Fibroblast of lung (primary cell): ENCODE results near the gene KRTDAP. TPM values are rescaled to one million over a fixed set of nuclear protein-coding genes. Genes with fewer than 3 reads are reported as not detected.

ENCODE experiments used
- DNase-seq, 2 donors: peaks; one replicate each; pipeline versions ENCODE4 v3.0.0 to v3.0.0-alpha.2; 2010; ENCODE audit warnings: low read depth in 2 of 2
- H2AFZ ChIP-seq: 2 replicates; pipeline ENCODE4 v1.5.1; 2012; ENCODE audit warnings: low read length, control low read depth, inconsistent platforms
- H3K27ac ChIP-seq: 2 replicates; pipeline ENCODE4 v1.5.1; 2011; ENCODE audit warnings: low read length, control low read depth; ENCODE audit not compliant: insufficient read depth
- H3K27me3 ChIP-seq: 2 replicates; pipeline ENCODE4 v1.5.1; 2011; ENCODE audit warnings: mild to moderate bottlenecking, low read length; ENCODE audit not compliant: control insufficient read depth, insufficient read depth
- H3K36me3 ChIP-seq: 2 replicates; pipeline ENCODE4 v1.5.1; 2011; ENCODE audit warnings: low read length; ENCODE audit not compliant: control insufficient read depth, insufficient read depth
- H3K4me1 ChIP-seq: 2 replicates; pipeline ENCODE4 v1.5.1; 2011; ENCODE audit warnings: low read length; ENCODE audit not compliant: control insufficient read depth, insufficient read depth; ENCODE audit errors: extremely low read depth
- H3K4me2 ChIP-seq: 2 replicates; pipeline ENCODE4 v1.5.1; 2011; ENCODE audit warnings: low read length, control low read depth; ENCODE audit not compliant: insufficient read depth; ENCODE audit errors: extremely low read depth
- H3K4me3 ChIP-seq, 4 experiments: fragments of 200-600 bp in 1 of 4; sonication (generic) in 1 of 4; replicated peaks in 1 of 4; 2 replicates each; pipeline ENCODE4 v1.5.1; 2011 to 2016; ENCODE audit warnings: low read length in 4 of 4, low read depth in 3 of 4, mild to moderate bottlenecking in 3 of 4, control low read depth in 2 of 4, inconsistent platforms in 1 of 4, mixed read lengths in 1 of 4; ENCODE audit not compliant: insufficient read depth in 1 of 4; ENCODE audit errors: control extremely low read depth in 1 of 4
- H3K79me2 ChIP-seq: 2 replicates; pipeline ENCODE4 v1.5.1; 2012; ENCODE audit warnings: mild to moderate bottlenecking, low read length, inconsistent platforms; ENCODE audit not compliant: control insufficient read depth, insufficient read depth
- H3K9ac ChIP-seq: 2 replicates; pipeline ENCODE4 v1.5.1; 2011; ENCODE audit warnings: mild to moderate bottlenecking, low read length, control low read depth; ENCODE audit not compliant: insufficient read depth
- H3K9me3 ChIP-seq: 2 replicates; pipeline ENCODE4 v1.5.1; 2012; ENCODE audit warnings: low read depth, low read length; ENCODE audit not compliant: control insufficient read depth, insufficient read depth
- H4K20me1 ChIP-seq: 2 replicates; pipeline ENCODE4 v1.5.1; 2011; ENCODE audit warnings: low read length; ENCODE audit not compliant: control insufficient read depth, insufficient read depth; ENCODE audit errors: extremely low read depth
- EZH2 ChIP-seq: IDR thresholded peaks from 2 replicates; pipeline ENCODE4 v1.5.1; 2012; ENCODE audit warnings: low read length, control low read depth, mild to moderate bottlenecking; ENCODE audit errors: missing control alignments
- polyA plus RNA-seq, 2 donors: library from polyadenylated mRNA; depleted of rRNA in 1 of 2; stranded (reverse) in 1 of 2; unstranded in 1 of 2; fragments of >200 nt; gene quantifications; 2 replicates each; pipeline ENCODE4 v1.2.1, GENCODE V29; 2011 to 2012; ENCODE audit warnings: missing spikeins in 1 of 2
- total RNA-seq: library from RNA; depleted of rRNA; stranded (reverse); fragments of >200 nt; gene quantifications from 2 replicates; pipeline ENCODE4 v1.2.1, GENCODE V29; 2014
- TF ChIP-seq, protein P1 (sequence below), 2 donors: IDR thresholded peaks in 1 of 2; conservative IDR thresholded peaks in 1 of 2; 1 replicate in 1 of 2; 2 replicates in 1 of 2; pipeline ENCODE4 v1.5.1; 2011 to 2012; ENCODE audit warnings: low read length in 2 of 2, control low read depth in 1 of 2, inconsistent platforms in 1 of 2, low read depth in 1 of 2, mild to moderate bottlenecking in 1 of 2

KRTDAP gene
- total and polyA plus RNA-seq, 2 donors (not counting 1 experiment from before 2014, with no cell fraction given): not detected

DNA sequence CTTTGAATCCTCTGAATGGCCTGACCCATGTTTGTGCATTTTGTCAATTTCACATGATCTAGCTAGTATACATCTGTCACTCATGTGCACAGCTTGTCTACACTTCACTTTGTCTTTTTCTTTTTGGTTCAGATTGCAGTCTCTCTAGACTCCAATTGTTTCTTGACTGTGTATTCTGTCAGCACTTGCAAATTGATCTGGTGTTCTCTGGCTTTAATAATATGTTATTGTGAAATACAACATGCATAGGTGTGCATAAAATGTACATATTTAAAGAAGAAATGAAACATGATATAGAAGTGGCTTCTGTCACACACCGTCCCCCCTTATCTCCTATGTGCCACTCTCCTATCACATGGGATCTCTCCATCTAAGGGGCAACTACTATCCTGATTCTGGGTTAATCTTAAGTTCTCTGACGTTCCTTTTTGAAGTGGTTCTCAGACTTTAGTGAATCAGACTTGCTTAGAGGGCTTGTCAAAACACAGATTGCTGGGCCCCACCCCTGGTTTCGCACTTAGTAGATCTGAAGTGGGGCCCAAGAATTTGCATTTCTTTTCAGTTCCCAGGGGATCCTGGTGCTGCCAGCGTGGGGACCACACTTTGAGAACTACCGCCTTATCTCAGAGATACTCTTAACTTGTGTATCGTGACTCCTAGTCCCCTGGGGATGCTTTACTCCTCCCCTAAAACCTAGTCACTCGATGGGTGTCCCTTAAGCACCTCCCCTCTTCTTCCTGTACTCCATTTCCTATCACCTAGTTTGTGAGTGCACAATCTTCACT is 5.8 kb downstream of the KRTDAP start:
- no peak overlapping the region for H2AFZ ChIP-seq
- TF ChIP-seq, protein P1, sequence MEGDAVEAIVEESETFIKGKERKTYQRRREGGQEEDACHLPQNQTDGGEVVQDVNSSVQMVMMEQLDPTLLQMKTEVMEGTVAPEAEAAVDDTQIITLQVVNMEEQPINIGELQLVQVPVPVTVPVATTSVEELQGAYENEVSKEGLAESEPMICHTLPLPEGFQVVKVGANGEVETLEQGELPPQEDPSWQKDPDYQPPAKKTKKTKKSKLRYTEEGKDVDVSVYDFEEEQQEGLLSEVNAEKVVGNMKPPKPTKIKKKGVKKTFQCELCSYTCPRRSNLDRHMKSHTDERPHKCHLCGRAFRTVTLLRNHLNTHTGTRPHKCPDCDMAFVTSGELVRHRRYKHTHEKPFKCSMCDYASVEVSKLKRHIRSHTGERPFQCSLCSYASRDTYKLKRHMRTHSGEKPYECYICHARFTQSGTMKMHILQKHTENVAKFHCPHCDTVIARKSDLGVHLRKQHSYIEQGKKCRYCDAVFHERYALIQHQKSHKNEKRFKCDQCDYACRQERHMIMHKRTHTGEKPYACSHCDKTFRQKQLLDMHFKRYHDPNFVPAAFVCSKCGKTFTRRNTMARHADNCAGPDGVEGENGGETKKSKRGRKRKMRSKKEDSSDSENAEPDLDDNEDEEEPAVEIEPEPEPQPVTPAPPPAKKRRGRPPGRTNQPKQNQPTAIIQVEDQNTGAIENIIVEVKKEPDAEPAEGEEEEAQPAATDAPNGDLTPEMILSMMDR (conservative IDR thresholded peaks at IDR 0.05 in 1 of 2, IDR thresholded peaks at IDR 0.05 in 1 of 2; ENCODE audit: low read depth in 1 of 2, low read length in 2 of 2): no peak
- TF ChIP-seq EZH2: no peak
- peaks cover 17% of the 10 kb centered on the region for H3K27me3 ChIP-seq

DNA sequence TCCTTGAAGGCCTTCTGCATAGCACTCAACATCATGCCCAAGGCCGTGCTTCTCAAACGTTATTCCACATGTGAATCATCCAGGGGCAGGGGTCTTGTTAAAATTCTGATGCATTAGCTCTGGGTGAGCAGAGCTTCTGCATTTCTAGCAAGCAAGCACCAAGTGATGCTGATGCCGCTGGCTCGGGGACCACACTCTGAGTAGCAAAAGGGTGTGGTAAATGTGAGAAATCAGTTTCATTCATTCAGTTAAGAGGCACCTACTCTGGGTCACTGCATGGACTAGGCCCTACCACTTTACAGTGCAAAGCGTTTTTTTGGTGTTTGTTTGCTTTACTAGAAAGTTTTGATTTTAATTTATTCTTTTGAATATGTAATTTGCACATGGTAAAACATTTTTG is 7.2 kb downstream of the KRTDAP start:
- no peaks in the 10 kb centered on the region for H3K4me1 ChIP-seq
- H3K27me3 ChIP-seq: peaks cover 17% of the 10 kb centered on the region
- no peaks in the 10 kb centered on the region for H4K20me1 ChIP-seq
- no peaks in the 10 kb centered on the region for H3K36me3 ChIP-seq
- TF ChIP-seq EZH2: no peak
- TF ChIP-seq, protein P1 (conservative IDR thresholded peaks at IDR 0.05 in 1 of 2, IDR thresholded peaks at IDR 0.05 in 1 of 2; ENCODE audit: low read depth in 1 of 2, low read length in 2 of 2): no peak
- DNase-seq: no peak
- H3K4me2 ChIP-seq: no peak overlapping the region
- H3K27ac ChIP-seq: no peak overlapping the region
- no peaks in the 10 kb centered on the region for H3K79me2 ChIP-seq
- no peak overlapping the region for H3K4me3 ChIP-seq
- no peak overlapping the region for H3K9ac ChIP-seq
- H2AFZ ChIP-seq: no peak overlapping the region
- H3K9me3 ChIP-seq: no peaks in the 10 kb centered on the region

More for the DNA sequence above, 5.8 kb downstream of the KRTDAP start:
- no peaks in the 10 kb centered on the region for H3K79me2 ChIP-seq
- no peaks in the 10 kb centered on the region for H4K20me1 ChIP-seq
- H3K27ac ChIP-seq: no peak overlapping the region
- H3K36me3 ChIP-seq: no peaks in the 10 kb centered on the region
- H3K9ac ChIP-seq: no peak overlapping the region
- DNase-seq: no peak
- H3K9me3 ChIP-seq: no peaks in the 10 kb centered on the region
- no peak overlapping the region for H3K4me2 ChIP-seq
- no peak overlapping the region for H3K4me3 ChIP-seq
- H3K4me1 ChIP-seq: no peaks in the 10 kb centered on the region

DNA sequence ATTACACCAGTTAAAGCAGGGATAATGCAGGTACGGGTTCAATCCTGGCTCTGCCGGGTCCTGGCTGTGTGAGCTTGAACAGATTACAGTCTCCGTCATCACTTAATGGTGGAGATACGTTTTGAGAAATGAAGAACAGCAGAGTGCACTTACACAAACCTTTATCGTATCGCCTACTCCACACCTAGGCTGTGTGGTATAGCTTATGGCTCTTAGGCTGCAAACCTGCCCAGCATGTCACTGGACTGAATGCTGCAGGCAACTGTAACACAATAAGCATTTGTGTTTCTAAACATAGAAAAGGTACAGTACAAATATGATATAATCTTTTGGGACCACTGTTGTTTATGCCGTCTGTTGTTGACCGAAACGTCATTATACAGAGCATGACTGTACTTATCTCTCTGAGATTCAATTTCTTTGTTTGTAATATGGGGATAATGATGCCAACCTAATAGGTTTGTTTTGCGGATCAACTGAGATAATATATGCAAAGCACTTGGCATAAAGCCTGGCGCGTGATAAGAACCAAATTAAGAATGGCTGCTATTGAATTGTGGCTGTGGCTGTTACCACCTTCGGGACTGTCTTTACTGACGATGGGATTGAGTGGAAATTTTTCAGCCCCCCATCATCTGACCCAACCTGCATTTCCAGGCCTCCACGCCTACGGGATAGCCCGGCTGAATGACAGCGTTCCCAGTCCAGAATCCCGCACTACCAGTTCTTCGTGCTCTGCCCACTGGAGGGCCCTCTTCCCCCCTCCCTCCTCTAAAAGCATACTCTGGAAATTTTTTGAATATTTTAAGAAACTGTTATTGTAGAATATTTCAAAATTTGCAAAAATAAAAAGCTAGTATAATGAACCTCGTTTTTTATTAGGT is 11.2 kb downstream of the KRTDAP start:
- DNase-seq: no peak
- H3K27me3 ChIP-seq: no peaks in the 10 kb centered on the region
- no peaks in the 10 kb centered on the region for H3K36me3 ChIP-seq
- H3K9ac ChIP-seq: no peak overlapping the region
- no peak overlapping the region for H2AFZ ChIP-seq
- H3K4me2 ChIP-seq: no peak overlapping the region
- H3K4me1 ChIP-seq: no peaks in the 10 kb centered on the region
- H3K9me3 ChIP-seq: no peaks in the 10 kb centered on the region
- H3K27ac ChIP-seq: no peak overlapping the region
- no peaks in the 10 kb centered on the region for H4K20me1 ChIP-seq
- no peak overlapping the region for H3K4me3 ChIP-seq
- no peak for TF ChIP-seq EZH2
- TF ChIP-seq, protein P1 (conservative IDR thresholded peaks at IDR 0.05 in 1 of 2, IDR thresholded peaks at IDR 0.05 in 1 of 2; ENCODE audit: low read depth in 1 of 2, low read length in 2 of 2): no peak
- no peaks in the 10 kb centered on the region for H3K79me2 ChIP-seq
